KG1 (cell line): ENCODE results near the gene MCF2L.

ENCODE experiments used
- DNase-seq: peaks from one replicate; lab custom pipeline; 2025; lab: John Stamatoyannopoulos, UW

Gene MCF2L

DNA sequence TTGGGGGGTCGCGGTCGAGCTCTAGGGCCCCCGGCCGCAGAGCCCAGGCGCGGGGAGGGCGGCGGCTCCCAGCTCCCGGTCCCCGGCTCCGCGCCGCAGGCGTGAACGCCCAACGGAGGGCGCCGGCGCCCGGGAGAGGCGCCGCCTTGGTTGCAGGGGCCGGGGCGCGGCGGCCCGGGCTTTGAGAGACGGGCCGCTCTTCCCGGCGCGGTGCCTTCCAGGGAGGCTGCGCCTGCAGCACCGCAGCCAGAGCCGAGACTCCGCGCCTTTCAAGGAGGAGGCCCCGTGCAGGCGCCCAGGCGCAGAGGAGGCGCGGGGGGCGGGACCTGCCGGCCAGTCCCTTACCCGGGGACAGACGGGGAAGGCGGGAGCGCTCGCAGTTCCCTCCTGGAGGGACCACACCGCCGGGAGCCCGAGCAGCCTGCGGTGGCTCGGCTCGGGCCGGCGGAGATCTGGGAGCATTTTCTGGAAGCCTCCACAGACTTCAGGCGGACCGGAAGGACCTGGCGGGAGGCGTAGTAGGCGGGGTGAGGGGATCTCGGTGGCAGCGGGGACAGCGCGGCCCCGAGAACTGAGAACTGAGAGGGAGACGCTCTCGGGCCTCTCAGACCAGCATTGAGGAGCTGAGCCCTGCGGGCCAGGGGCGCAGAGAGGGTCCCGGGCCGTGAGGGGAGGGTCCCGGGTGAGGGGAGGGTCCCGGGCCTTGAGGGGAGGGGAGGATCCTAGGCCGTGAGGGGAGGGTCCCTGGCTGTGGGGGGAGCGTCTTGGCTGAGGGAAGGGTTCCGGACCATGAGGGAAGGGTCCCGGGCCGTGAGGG, 25.5 kb upstream of the MCF2L start:
- DNase-seq, result no peak

DNA sequence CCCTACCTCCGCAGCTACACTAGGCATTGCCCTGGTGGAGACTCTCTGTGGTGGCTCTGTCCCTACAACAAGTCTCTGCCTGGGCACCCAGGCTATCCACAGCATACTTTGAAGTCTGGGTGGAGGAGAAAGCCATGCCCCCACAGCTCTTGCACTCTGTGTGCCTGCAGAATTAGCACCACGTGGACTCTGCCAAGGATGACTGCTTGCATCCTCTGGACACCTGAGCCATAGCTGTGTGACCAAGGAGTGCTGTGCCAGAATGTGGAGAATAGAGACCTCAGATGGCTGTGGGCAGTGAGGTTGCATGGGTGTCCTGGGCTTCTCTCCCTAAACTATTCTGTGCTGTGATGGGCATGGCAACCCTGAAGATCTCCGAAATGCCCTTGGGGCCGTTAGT, 21.2 kb upstream of the MCF2L start:
- no peak for DNase-seq

DNA sequence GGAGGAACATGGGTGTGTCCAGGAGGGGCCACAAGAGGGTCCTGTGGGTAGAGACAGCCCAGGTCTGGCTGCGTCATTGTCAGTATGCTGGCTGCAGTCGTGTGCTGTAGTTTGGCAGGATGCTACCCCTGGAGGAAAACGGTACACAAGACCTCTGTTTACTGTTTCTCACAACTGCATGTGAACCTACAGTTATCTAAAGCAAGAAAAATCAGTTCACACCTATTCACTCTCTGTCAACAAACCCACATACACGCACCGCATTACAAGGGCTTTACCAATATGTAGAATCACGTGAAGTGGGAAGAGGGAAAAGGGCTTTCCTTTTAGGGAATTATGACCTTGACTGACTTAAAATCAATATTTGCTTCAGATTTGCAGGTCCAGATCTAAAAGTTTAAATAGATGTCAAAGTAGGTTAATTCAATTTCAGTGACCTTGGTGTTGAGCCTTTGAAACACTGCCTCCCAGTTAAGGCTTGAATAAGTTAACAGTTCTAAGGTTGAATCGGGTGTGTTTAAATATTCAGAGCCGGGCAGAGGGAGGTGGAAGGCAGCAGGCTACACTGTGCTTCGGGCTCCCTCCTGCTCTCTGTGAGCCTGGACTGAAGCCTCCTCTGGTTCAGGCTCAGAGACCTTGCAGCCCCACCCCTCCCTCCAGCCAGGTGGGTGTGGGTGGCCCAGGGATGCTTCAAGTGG, 17.2 kb upstream of the MCF2L start:
- no peak for DNase-seq

DNA sequence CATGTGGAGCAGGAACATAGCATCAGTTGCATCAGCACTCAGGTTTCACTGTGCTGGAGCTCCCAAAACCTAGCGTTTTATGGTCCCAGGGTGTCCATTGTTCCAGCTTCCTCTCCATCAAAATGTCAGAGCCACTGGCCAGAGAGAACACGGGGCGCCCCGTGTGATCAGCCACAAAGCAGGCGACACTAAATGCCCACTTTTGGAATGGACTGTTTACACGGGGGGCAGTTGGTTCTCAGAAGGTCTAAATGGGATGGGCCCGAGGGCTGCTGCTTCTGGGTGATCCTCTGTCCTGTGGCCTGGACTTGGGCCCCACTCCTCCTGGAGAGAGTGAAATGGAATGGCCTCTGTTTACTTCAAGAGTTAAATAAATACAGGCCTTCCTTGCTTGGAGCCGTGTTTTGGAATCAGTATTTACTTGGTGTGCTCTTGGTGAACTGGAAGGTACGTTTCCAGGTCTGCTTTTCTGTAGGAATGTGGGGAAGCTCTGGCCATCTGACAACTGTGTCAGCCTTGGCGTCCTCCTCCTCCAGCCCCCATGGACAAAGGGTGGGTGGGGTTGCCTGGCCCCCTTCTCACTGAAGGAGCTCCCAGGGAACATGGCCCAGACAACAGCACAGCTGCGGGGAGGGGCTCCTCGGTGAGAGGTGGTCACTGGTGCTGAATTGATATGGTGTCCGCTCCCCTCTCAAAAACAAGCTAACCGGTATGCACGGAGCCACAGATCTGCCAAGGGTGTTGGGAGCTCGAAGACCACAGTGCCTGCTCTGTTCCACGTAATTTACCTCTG, 16.1 kb upstream of the MCF2L start:
- no peak for DNase-seq

DNA sequence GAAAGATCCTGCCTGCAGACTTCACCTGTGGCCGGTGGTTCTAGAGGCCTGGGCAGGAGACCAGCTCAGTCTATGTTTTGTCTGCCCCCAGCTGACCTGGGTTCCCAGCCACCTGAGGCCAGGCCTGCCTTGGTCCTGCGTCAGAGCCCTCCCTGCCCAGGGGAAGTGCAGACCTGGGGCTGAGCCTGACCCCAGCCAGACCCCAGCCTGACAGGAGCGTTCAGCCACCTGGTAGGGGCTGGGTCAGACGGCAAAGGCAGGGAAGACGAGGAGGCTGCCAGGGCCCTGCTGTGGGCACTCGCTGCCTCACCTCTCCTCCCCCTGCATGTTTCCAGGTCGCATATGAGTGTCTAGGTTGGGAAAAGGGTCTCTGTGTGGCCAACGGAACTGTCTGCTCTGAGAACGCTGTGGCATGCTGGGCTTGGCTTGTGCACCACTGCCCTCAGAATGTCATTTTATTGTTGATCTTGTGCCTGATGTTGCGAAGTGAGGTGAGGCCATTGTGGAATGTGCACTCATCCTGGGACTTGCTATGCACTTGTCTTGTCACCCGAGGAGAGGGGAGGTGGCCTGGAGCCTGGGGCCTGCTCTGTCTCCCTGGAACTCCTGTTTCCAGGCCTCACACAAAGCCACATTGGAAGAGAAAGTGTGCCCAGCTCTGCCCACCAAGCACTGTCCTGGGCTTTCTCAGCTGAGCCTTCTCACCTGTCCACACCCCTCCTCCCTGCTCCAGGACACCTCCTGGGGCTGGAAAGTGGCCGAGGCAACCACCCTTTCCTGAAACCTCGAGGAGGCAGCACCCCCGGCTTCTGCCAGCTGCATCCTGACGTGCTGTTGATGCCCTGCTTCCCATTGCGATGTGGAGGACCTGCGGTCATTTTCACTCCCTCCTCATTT, 15.2 kb upstream of the MCF2L start:
- DNase-seq, result no peak

DNA sequence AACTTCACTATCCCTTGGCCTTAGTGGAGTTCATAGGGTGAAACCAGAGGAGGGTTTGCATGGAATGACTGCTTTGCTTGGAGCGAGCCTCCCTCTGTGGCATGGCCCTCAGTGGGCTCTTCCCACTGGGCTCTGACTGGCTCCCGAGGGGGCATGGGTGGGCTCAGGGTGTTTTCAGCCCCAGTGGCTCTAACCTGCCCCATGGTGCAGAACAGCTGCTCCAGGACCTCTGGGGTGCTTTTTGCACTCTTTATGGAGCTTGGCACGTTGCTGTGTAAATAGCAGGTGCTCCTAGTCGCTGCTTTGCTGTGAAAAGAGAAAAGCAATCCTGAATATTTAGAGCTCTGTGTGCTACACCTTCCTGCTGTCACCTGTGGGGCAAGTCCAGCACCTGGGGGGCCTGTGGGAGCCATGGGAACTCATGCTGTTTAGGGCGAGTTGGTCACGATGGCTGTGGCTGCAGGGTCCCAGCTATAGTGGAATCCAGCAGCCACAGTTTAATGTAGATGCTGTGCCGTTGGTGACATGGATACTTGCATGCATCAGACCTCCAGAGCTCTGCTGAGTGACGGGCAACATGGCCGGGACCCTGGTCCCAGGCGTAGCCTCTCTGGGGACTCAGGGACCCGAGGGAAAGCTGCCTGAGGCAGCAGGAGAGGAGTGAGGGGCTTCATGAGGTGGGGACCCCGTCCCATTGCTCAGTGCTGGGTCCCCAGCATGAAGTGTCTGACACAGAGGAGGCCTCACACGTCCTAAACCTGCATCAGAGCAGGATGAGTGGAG, 14.3 kb upstream of the MCF2L start:
- DNase-seq, result no peak

DNA sequence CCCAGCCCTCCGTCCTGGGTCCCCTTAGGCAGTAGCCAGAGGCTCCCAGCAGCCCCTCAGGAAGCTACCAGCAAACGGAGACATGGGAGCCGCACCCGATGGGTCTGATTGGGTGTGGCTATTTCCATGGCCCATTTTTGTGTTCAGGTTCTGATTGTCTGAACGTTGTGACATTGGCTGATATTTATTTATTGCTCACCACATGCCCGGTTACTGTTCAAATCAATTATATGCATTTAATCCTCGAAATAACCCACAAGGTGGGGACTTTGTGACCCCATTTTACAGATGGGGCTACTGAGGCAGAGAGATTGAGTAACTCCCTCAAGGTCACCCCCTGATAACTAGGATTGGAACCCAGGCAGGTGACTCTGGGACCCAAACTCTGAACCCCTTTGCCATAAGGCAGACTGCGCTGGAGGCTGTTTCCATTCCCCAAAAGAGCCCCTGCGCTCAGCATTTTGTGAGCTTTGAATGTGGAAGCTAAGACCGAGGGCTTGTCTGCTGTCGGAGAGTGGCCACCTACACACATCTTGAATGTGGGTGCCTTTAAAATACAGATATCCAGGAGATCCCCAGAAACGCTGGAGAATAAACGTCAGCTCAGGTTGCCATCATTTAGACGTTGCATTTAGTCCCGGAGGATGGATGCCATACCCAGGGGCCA, 13.6 kb upstream of the MCF2L start:
- DNase-seq, result no peak

DNA sequence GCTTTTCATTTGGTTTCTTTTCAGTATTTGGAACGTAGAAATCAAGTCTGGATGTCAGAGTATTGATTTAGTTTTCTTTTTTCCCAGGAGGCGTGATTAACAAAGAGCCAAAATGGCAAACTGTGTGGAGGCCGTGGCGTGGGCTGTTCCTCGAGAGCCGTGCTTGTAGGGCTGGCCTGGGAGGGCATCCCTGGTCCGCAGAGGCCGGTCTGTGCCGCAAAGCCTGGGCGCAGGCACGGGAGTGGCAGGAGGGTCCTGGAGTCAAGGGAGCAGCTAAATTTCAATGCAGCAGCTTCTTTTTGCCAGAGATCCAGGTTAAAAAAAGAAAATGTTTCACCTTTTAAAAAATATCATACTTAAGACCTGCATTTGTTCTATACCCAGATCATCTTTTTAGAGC, 13.1 kb upstream of the MCF2L start:
- no peak for DNase-seq

DNA sequence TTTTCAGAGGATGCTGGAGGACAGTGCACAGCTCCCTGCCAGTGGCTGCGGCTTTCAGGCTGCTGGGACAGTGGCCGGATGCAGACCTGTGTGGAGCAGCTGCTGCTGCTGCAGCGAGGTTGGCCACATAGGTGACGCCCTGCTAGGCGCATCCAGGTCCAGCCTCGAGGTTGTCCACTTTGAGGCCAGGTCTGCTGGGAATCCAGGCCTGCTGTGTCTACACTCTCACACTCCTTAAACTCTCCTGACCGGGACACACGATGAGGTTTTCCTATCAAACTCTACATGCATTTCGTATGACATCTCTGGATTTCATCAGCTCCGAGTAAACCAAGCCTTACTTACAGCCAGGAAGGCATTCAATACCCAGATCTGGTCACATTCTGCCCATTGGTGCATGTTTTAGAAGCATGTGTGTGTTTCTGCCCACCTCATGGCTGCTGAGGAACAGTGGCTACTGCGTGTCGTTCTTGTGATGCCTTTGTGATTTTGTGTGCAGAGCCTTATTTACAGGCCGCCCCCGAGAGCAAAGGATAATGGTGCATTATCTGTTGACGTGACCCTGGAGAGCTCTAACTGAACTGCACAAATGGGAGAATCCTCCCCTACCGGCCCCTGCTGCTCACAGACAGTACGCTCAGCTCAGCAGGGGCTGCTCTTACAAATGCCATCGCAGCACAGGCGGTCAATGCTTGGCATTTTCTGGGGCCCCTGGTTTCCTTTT, 12.3 kb upstream of the MCF2L start:
- DNase-seq, result no peak

DNA sequence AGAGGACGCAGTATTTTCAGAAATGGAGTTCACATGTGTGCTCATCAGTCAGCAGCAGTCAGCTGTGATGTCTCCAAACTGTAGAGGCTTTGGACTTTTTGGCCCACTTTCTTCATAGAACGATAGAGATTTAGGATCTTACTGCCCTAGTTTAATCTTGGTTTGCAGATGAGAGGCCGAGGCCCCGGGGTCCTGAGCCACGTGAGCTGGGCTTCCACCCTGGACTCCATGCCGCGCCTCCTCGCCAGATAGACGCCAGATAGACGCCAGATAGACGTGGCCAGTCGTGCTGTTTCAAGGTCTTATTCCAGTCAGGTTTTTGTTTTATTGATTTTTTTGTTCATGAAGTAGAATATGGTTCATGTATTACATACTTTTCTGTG, 11.7 kb upstream of the MCF2L start:
- no peak for DNase-seq

DNA sequence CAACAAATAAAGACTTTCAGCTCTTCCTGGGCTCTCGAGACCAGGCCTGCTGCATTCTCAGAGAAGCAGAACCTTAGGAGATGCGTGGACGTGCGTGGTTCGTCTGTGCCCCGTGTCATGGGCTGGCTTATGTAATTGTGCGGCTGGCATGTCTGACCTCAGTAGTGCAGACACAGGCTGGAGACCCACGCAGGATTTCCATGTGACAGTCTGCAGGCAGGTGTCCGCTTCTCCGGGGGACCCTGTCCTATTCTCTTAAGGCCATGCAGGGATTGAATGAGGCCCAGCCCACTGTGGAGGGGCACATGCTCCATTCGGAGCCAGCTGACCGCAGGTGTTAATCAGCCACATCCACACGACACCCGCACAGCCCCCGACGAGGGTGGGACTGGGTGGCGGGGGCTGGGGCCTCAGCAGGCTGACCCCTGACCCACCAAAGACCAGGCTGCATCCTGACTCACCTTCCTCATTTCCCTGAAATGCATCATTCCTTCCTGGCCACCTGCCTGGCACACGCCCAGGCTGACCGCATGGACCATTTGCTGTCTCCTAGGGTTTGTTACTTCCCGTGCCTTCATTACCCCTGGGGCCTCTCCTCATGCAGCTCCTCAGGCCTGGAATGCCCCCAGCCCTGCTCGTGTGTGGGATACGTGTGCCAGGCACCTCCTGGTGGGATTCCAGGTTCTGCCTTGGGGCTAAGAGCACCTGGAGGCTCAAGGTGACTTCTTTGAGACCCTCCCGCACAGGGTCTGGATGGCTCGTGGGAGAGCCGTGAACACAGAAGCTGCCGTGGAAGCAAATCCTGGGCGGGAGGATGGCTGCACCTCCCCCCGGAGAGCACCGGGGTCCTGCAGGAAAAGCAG, 10.7 kb upstream of the MCF2L start:
- no peak for DNase-seq

DNA sequence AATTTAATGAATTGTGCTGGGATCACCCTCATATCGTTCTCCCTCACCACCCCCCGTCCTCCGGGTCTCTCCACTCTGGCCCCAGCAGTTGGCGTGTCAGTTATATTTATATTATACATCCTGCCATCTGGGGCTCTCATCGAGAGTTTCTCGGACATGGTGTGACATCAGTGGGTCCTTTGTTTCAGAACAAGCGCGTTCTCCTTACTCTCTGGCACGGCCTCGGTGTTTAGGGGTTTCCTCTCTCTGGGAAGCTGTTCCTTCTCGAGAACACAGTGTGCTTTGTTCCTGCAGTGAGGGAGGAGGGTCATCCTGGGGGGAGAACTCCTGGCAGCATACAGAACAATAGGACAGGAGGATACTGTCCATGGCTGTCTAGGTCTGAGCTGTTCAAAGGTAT, 9.8 kb upstream of the MCF2L start:
- DNase-seq, result no peak

DNA sequence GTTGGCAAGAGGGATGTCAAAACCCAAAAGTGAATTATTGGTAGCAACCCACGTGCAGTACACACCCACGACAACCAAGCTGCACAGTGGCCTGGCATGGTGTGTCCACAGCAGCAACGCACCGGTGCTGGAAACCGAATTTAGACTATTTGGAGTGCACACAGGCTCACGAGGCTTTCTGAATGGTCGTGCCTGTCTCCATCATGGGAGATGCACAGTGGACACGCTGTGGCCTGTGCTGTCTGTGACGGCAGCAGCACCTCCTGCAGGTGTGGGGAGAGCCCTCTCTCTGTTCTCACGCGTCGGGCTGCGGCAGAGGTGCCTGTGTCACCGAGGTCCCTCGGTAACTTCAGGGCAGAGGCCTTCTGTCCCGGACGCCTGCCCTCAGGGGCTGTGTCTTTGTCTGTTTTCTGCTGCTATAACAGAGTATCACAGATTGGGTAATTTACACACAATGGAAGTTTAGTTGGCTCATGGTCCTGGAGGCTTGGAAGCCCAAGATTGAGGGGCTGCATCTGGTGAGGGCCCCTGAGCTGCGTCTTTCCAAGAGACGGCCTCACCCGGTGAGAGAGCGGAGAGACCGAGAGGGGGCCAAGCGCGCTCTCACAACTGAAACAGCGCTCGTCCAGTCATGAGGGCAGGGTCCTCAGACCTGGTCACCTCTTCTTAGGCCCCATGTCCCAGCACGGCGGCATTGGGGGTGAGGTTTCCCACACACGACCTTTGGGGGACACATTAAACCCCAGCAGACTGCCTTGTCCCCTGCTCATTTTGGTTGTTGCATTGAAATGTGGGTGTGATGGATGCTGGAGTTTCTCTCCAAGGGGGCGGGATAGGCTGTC, 9.1 kb upstream of the MCF2L start:
- DNase-seq, result no peak

DNA sequence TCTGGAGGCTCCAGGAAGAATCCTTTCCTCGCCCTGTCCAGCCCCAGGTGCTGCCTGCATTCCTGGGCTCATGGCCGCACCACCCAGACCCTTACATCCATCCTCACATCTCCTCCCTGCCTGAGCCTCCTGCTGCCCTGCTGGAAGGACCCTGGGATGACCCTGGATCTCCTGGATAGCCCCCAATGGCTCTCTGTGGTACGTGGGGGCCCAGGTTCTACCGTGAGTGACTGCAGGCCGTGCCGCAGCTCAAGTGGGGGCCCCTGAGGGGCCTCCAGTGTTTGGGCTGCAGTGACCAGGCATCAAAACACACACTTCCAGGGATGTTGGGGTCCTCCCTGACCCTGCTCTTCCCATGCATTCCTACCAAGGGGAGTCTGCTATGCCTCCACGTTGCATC, 8.3 kb upstream of the MCF2L start:
- no peak for DNase-seq

DNA sequence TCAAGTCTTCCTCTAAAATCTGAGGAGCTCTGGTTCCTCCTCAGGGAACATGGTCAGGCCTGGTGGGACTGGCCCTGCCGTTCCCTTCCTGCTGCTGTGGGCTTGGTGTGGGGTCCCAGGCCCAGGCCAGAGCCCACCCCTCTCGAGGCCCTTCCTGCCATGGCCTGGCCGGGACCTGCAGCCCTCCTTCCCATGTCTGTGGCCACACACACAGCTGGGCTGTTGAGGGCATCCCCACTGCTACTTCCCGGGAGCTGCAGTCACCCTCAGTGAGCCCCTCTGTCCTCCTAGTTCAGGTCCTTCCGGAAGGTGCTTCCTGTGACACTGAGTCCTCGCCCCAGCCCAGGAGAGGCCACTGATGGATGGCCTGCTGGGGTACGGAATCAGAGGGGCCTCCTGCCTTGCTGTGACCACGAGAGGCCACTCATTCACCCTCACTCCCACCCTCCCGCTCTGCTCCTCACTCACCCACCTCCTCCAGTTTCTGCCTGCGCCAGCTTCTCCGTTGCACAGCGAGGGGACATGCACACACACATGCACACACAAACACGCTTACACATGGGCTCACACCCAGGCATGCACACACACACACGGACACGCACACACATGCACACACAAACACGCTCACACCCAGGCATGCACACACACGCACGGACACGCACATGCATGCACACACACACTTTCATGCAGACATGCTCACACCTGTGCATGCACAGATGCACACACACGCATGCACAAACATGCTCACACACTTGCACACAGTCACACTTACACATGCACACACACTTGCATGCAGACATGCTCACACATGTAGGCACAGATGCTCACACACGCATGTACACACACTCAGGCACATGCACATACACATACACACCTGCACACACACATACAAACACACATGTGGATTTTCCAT, 7.3 kb upstream of the MCF2L start:
- no peak for DNase-seq

DNA sequence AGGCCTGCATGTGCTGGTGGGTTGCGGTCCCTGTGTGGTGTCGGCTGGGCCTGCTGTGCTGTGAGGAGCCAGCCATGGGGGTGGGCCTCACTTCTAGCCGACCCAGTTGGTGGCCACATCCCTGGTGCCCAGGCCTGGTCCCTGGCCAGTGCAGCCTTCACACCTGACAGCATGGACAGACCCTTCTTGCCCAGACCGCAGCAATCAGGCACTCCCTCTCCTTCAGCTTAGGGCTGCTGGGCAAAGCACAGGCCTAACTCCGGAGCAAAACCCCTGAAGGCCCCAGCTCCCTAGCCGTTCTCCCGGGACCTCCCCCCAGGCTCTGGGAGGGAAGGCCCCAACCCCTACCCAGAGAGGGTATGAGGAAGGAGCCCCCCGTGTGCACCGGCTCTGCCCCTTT, 6.6 kb upstream of the MCF2L start:
- DNase-seq, result no peak
